SIG-M5 treated with dmso at 0.1 percent for 504 hours (cell line): ENCODE results near the gene IMMP1L.

Experiments used
- DNase-seq: peaks from one replicate; lab custom pipeline; 2025; ENCODE audit not compliant: unreplicated experiment; lab: John Stamatoyannopoulos, UW

IMMP1L gene

DNA sequence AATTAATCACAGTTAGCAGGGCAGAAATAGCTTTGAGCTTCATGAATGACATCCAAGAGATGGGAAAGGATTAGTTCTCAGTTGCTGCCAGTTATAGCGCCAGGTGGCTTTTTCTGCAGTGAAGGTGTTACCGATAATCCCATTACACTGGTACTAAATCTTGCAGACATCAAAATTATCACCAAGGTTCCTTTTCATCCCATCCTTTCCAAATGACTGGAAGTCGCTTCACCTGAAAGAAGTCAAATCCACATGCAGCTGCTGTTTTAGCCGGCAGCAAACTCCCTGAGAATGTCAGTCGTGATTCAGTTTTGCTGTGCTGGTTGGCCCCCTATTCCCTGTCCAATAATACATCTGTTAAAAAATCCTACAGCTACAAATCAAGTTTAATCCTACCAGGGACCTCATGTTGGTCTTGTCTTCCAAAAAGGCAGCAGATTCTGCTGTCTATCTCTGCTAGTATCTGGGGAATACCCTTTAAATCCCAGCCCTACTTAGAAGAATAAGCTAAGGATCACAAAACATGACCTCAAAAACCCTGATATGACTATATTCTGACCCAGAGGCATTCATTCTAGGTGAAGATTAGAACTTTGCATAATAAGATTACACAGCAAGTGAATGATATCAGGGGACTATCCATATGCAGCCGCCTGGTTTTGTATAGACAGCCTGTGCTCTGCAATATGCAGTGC is 31.7 kb downstream of the IMMP1L start:
- DNase-seq, result no peak

DNA sequence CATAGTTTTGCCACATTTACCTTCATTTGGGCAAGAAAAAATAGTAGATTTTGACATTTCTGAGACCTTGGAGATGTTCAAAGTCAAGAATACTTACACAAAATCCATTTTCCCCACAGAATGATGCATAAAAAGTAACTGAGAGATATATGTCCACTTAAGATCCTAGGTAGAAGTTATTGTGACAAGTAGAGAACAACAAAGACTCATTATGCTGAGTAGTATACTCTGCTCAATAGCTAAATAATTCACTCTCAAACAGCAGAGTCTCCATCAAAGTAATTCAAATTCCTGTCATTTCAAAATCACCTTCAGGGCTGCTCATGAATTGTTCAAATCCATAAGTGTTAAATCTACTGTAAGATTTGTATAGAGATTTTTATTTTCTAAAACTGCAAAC is 35.3 kb downstream of the IMMP1L start:
- DNase-seq, result no peak

GRCh38 chr11:31464436-31464835 is 45.0 kb downstream of the IMMP1L start:
- no peak for DNase-seq

DNA sequence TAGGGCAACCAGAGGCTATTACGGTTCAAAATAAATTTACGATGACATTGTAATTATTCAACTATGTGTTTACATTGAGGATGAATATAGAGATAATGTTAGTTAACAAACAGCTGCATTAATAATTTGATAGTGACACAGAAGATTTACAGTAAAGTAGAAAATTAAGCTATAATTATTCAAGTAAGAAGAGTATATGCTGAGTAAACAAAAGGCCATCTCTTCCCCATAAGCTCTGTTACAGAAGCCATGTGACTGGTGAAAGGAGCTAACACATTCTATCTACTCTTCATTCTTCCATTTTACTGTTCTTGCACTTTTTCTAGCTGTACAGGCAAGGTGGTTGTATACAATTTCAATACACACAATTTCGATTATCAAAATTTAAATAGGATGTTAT is 54.2 kb downstream of the IMMP1L start:
- no peak for DNase-seq

DNA sequence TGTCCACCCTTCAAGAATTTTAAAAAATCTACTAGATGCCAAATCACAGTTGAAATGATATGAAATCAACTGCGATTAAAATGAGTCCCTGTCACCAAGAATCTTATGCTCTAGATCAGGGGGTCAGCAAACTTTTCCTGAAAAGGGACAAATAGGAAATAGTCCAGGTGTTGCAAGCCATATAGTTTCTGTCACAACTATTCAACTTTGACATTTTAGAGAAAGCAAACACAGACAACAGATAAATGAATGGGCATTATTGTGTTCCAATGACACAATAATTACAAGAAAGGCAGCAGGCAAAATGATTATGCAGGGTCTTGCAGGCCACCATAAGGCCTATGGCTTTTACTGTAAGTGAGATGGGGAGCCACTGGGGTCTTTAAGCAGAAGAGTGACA is 58.6 kb downstream of the IMMP1L start:
- no peak for DNase-seq

GRCh38 chr11:31449040-31449439 is 60.4 kb downstream of the IMMP1L start:
- DNase-seq, result no peak

DNA sequence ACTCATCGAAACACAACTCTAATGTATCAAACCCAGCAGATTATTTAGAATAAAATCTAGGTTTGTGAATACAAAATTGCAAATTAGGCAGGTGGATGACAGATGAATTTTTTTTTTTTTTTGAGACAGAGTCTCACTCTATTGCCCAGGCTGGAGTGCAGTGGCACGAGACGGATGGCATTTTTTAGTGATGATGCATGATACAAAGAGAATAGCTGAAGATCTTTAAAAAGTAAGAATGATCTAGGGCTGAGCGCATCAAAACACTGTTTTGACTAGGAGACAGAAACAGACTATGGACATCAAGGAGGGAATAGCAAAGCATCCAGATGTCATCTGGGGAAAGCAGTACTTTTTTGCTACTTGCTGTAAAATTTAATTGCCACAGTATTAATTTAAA is 63.8 kb downstream of the IMMP1L start:
- DNase-seq, result no peak

- DNase-seq, result no peak
Observed at GRCh38 chr11:31443802-31444201, 65.6 kb downstream of the IMMP1L start.

GRCh38 chr11:31442086-31442485 is 67.3 kb downstream of the IMMP1L start:
- no peak for DNase-seq

DNA sequence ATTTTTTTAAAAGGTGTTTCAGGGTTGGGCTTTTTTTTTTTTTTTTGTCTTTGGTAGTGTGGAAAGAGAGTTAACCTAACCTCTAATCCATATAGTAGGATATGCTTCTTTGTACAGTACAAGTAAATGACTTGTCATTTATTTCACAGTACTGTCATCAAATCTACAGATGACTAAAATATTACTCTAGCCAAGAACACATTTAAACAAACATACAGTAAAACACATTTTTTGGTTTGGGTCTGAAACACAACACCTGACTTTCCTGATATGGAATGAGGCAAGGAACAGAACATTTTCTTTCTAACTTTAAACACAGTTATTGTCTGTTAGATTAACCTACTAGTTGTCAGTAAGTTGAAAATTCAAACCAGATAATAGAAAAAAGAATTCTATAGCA is 68.1 kb downstream of the IMMP1L start:
- no peak for DNase-seq

GRCh38 chr11:31437742-31438435 is 71.5 kb downstream of the IMMP1L start:
- DNase-seq, result no peak

GRCh38 chr11:31433851-31434250 is 75.6 kb downstream of the IMMP1L start:
- DNase-seq, result no peak

- no peak for DNase-seq
Observed at GRCh38 chr11:31424652-31425051, 84.8 kb downstream of the IMMP1L start.

GRCh38 chr11:31422703-31423102 is 86.7 kb downstream of the IMMP1L start:
- no peak for DNase-seq

DNA sequence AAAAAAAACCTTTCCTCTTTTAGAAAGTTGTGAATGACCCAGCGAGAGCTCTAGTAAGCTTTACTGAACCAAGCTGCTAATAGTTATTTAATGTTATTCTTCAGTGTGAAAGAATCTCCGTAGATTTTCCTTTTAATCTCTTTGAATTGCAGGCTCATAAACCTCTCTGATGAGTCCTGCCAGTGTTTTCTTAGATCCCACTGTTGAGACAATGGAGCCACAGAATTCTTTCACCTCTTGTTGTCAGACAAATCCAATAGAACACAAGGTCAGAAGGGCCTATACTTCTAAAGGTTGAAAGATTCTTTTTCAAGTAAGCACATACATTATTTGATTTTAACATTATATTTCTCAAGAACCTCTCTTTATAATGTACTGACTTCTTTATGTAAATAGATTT is 87.6 kb downstream of the IMMP1L start:
- DNase-seq, result no peak

GRCh38 chr11:31419669-31420068 is 89.8 kb downstream of the IMMP1L start:
- DNase-seq, result no peak

GRCh38 chr11:31419138-31419537 is 90.3 kb downstream of the IMMP1L start:
- no peak for DNase-seq

DNA sequence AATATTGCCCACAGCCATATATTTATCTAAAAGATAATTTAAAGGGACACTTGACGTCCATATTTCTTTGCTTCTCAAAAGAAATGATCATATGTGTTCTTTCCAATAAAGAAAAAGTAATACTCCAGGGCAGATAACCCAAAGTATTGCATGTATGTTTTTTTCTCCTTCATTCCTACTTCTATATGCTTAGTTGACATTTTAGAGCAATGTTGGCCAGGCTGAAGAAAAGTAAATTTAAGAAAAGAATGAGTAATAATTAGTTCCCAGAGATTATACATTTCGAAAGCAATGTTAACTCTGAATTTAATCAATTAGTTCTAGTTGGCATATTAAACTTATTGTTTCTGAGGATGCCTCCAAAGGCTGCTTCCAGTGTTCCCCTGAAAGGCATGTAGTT is 91.6 kb downstream of the IMMP1L start:
- DNase-seq, result no peak

DNA sequence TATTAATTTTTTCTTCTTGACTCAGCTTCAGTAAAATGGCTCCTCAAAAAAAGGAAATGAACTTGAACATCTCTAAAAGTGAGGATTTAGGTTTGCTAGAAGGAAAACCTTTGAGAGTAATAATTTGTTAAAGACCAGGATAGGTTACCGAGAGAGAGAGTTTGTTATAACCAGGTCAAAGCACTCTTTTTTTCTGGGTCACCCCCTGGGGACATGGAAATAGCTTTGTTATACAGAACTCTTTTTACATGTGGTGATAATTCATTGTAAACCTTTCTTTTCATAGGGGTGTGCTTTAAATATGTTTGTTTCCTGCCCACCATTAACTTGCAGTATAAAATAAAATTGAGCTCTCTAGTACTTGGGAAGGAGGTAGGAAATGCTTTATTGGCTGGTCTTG is 92.1 kb downstream of the IMMP1L start:
- no peak for DNase-seq

DNA sequence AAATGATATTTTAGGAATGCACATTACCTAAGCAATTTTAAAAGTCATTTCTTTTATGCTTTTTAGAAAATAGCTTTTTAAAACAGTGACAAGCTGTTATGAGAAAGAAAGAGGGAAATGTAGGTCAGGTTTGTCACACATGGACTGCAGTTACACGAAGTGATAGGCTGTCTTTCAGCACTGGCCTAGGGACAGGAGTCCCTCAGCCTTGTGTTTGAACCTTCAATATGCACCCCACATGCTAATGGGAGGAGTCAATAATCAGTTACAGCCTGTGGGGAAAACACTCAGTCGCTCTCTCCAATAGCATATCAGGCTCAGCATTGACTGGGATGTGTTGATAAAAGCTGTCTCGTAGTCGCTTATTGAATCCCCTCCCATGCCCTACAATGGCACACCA is 94.0 kb downstream of the IMMP1L start:
- no peak for DNase-seq

- DNase-seq, result no peak
Observed at GRCh38 chr11:31414338-31414737, 95.1 kb downstream of the IMMP1L start.

DNA sequence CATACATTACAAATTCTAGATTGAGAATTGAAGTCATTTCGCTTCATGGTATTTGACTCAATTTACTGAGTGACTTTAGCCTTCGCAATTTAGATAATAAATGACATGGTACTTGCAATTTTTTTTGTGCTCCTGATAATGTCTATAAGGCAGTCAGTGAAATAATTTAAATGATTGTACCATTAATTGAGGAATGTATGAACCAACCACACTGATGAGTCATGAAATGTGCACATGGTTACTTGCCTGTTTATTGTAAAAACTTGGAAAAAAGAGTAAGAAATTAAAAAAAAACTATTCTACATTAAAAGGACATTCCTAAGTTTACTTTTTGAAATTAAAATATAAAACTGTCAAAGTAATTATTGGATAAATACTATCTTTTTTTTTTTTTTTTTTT is 96.5 kb downstream of the IMMP1L start:
- DNase-seq, result no peak

- DNase-seq, result no peak
Observed at GRCh38 chr11:31408201-31408600, 101.2 kb downstream of the IMMP1L start.
